ENCODE data around the gene TAF9.
"Not testable (repeated sequence)": the region's sequence is repeated elsewhere in the genome, so short reads cannot be mapped to it uniquely, and the experiment has no call there.

Gene TAF9, protein sequence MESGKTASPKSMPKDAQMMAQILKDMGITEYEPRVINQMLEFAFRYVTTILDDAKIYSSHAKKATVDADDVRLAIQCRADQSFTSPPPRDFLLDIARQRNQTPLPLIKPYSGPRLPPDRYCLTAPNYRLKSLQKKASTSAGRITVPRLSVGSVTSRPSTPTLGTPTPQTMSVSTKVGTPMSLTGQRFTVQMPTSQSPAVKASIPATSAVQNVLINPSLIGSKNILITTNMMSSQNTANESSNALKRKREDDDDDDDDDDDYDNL

DNA sequence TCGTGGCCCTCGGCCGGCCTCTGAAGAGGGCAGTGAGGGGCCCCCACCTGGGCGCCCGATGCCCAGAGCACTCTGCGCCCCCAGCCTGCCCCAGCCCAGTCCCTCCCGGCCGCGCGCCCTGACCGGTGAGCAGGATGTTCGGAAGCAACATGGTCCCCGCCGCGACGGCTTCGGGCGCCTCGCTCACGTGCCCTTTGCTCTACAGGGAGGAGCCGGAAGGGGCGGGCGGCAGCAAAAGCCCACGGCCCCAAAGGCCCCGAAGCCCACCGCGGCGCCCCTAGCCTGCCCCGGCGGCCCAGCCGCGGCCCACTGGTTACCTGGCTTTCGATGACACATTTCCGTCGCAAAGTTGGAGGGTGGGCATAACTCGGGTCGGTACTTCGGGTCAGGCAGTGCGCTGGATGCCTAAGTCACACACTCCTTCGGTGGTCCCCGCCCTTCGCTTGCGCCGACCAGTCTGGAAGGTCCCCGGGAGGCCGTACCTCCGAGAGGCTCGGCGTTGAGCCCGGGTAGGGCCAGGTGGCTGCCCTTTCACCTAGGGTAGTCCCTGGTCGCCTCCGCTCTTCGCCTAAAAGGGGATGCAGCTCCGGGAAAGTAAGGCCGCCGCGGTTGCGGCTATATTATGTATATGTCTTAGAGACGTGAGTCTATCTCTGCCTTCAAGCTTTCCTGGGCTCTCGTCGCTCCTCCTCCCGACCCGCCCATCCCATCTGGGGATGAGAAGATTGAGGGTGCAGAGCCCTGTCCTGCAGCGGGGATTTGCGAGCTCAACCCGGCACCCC, at the start of gene TAF9, which contains the start of the genes AK6 and RAD17:
Gene TAF9 (minus strand): TSS at position 181 of the 782 bp plus-strand sequence. CDS start 3,783 bp downstream, outside the sequence.
Gene AK6 (minus strand): TSS at position 181 of the 782 bp plus-strand sequence. CDS start 30 bp downstream, at position 151.
Gene RAD17 (plus strand): TSS at position 479 of the 782 bp plus-strand sequence. CDS start 2,391 bp downstream, outside the sequence.
- peak; percentile 92 for DNase-seq (ENCODE audit: low read depth)

DNA sequence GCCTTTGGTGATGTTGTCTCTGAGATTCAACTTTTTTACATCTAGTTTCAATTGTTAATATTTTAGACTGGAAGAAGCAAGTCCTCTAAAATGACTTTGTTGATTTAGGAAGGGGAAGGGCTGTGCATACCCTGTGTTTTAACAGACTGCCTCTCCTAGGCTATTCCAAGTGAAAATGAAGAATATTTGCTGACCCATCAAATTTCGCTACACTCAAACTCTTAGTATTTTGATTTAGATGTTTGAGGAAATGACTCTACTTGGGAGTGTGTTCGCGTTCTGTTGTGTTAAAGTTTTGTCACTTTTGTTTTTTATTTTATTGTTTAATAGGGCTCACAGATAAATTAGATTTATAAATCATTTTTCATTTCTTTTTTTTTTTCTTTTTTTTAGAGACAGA, 49.2 kb upstream of the TAF9 start:
- no peak for DNase-seq (ENCODE audit: low read depth)

DNA sequence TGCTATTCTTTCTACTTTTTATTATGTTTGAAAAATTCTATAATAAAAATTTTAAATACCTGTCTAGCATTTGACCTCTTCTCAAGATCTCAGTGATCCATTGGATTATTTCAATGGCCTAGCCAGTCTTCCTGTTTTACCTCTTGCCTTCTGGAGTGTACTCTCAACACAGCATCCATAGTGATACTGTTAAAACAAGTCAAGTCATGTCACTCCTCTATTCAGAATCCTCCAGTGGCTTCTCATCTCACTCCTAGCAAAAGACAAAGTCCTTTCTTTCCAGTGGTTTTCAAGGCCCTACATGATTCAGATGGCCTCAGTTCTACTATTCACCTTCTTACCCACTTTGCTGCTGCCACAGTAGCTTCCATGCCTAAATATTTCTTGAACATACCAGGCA, 47.4 kb upstream of the TAF9 start:
- DNase-seq (ENCODE audit: low read depth) = no peak

DNA sequence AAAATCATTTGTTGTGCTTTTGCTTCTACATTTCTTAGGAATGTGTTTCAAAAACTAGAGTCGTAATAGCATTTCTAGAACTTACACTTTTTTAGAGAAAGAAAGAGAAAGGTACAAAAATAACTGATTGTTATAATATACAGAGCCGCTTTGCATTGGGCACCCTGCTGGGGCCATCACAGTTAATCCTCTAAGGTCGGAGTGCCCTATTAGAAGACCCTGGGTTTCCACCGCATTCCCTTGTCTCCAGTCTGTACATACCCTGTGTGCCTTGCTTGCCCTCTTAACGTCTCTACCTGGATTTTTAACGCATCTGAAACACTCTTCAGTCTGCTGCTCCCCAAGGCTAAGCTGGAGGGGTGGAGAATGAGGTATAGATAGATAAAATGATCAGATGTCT, 46.9 kb upstream of the TAF9 start:
- no peak for DNase-seq (ENCODE audit: low read depth)

DNA sequence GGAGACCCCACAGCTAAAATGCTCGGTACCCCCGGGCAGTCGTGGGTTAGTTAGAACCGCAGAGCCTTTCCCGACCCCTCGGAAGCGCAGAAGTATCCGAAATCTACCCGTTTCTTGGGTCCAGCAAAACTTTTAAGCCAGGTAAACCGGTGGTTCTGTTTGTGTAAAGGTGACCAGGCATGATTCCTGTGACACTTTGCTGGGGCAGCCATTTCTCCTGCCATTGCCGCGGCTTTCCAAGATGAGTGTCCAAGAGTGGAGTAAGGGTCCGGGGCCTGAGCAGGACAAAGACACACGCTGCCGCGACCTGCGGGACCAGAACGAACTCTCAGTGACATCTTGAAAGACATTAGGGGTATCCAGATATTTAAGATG, 46.3 kb upstream of the TAF9 start:
- DNase-seq (ENCODE audit: low read depth) = no peak

DNA sequence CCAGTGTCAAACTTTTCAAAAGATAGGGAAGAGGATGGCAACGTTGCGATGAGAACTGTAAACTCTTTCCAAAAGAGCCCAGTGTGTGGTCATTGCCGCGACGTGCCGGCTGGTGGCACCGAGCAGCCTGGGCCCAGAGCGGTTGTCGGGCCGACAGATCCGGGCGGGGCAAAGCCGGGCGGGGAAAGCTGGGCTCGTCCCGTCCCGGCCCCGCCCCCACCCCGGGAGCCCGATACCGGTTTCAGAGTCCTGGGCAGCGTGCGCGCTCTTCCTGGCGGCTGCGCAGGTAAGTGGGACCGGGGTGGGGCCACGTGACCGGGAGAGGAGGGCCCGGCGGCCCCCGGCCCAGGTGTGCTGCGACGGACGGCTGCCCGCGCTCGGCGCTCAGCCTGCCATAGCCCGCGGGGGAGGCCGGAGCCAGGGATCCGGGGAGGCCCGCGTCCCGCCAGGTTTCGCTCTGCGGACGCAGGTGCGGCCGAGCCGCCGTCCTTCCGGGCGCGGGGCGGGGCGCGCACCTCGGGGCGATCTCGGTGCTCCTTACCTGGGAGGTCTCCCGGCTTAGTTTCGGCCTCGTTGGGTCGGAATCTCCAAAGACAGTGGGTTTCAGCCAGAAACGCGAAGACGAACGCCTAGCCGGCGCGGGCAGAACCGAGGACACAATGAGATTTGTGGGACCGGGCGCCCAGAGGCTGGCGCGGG, 45.7 kb upstream of the TAF9 start, which contains the start of gene MARVELD2:
Gene MARVELD2 (plus strand): TSS at position 232 of the 699 bp plus-strand sequence. CDS start 4,270 bp downstream, outside the sequence.
- peak; percentile 69 for DNase-seq (ENCODE audit: low read depth)

DNA sequence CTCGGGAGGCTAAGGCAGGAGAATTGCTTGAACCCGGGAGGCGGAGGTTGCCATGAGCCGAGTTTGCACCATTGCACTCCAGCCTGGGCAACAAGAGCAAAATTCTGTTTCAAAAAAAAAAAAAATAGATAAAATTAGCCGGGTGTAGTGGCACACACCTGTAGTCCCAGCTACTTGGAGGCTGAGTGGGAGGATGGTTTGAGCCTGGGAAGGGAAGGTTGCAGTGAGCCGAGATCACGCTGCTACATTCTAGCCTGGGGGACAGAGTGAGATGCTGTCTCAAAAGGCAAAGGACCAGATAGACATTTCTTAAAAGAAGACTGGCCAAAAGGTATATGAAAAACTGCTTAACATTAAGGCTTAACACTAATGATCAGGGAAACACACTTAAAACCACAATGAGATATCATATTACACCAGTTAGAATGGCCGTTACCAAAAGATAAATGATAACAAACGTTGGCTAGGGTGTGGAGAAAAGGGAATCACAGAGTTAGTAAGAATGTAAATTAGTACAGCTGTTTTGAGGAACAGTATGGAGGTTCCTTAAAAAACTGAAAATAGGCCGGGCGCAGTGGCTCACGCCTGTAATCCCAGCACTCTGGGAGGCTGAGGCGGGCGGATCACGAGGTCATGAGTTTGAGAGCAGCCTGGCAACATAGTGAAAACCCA, 35.5 kb upstream of the TAF9 start:
- no peak for DNase-seq (ENCODE audit: low read depth)

DNA sequence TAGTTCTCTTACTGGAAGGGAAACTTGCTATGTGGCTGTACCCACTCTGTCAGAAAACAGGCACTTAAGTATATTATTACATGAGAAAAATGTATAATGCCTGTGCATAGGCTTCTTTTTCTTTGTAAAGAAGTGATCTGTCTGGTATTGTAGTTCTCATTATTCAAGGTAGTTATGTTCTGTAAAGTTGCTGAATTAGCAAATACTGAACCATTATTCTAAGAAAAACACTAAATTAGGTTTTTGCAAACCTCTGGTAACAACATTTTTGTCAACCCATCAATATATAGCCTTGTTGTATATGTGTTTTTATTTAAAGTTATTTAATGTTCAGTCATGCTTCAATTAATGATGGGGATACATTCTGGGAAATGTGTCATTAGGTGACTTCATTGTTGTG, 9.1 kb upstream of the TAF9 start:
- DNase-seq (ENCODE audit: low read depth) = no peak

DNA sequence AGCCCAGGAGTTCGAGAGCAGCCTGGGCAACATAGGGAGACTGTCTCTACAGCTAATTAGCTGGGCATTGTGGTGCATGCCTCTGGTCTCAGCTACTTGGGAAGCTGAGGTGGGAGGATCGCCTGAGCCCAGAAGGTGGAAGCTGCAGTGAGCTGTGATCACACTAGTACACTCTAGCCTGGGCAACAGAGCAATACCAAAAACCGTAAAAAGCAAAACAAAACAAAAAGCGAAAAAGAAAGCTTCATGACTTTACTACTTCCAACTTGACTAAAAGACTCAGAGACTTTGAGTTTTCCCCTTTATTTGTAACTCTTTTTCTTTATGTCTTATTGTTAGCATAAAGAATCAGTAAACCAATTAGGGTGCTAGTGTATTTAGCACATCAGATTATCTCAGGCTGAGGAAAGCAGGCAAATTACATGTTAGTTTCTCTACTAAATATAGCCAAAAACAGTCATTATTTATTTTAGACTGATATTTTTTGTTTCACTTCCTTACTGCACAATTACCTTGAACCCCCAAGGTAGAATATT, 5.7 kb upstream of the TAF9 start:
- no peak for DNase-seq (ENCODE audit: low read depth)

DNA sequence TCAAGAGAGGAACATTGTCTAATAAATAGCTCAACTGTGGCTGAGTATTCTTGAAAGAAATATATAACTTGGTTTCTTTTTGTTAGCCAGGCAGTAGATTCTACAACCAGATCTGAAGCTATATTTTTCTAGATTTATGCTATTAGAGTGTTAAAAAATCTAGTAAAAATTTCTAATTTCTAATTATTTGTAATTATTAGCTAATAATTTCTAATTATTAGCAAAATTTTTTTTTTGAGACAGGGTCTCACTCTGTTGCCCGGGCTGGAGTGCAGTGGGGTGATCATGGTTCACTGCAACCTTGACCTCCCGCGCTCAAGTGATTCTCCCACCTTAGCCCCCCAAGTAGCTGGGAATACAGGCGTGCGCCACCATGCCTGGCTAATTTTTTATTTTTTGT, 3.1 kb upstream of the TAF9 start:
- no peak for DNase-seq (ENCODE audit: low read depth)

DNA sequence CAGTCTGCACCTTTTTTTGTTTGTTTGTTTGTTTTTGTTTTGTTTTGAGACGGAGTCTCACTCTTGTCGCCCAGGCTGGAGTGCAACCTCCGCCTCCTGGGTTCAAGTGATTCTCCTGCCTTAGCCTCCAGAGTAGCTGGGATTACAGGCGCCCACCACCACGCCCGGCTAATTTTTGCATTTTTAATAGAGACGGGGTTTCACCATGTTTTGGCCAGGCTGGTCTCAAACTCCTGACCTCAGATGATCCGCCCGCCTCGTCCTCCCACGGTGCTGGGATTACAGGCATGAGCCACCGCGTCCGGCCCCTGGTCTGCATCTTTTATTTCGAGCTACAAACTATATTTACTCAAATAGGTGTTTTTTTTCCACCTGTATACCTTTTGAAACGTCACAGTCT, 1.0 kb upstream of the TAF9 start:
- DNase-seq (ENCODE audit: low read depth) = not testable (repeated sequence)

DNA sequence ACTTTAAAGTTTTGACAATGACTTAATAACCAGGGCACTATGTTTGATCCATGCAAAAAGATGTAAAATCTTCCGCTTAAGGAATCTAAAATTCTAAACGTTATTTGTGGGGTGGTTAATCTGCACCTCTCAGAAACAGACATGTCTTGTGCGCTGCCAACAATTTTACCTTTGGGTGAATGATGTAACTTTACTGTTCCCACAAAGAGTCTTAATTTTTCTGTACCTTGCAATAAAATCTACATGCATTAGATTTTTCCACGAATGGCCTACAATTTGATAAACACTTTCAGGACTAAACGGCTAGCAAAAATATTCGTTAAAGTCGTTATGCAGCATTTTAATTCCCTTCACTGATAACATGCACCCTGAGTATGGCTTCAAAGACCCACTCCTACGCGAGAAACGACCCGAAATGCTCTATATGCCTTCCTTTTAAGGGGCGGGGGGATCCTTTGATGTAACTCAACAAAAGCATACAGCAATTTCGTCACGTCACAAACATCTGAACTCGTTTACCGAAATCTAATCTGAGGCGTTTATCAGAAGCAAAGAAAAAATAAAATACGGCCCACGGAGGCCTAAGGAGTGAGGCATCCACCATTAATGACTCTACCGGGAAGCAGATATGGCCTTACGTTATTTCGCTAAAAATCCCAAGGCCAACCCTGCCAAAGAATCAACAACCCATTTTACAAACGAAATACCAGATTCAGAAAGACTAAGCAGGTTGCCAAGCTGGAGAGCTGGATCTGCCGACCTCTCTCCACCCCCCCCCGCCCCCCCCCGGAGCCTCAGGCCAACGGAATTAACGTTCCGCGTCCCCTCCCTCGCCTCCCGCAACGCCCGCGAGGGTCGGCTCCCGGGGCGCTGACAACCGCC, 621 bp downstream of the TAF9 start:
- peak; percentile 3 for DNase-seq (ENCODE audit: low read depth)

DNA sequence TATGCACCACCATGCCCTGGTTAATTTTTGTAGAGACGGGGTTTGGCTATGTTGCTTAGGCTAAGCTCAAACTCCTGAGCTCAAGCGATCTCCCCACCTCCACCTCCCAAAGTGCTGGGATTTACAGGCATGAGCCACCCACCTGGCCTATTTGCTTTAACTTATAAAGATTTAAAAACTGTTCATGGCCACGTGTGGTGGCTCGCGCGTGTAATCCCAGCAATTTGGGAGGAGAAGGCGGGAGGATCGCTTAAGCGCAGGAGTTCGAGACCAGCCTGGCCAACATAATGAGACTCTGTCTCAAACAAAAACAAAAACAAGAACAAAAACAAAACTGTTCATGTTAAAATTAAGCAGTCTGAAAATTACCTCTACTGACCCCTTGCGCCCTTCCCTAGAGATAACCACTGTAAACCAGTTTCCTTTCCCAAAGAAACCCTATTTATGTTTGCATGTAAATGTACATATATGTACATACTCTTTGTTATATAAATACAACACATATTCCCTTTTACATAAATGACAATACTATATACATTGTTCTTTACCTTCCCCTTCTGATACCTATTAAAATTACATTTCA, 1.5 kb downstream of the TAF9 start:
- no peak for DNase-seq (ENCODE audit: low read depth)

DNA sequence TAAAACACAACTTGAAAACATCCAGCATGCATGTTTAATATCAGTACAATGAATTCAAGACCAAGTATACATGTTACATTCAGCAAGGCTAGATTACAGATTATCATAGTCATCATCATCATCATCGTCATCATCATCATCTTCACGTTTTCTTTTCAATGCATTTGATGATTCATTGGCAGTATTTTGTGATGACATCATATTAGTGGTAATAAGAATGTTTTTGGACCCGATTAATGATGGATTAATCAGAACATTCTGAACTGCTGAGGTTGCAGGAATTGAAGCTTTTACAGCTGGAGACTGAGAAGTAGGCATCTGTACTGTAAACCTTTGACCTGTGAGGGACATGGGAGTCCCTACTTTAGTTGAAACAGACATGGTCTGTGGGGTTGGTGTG, 4.5 kb downstream of the TAF9 start:
- DNase-seq (ENCODE audit: low read depth) = no peak

DNA sequence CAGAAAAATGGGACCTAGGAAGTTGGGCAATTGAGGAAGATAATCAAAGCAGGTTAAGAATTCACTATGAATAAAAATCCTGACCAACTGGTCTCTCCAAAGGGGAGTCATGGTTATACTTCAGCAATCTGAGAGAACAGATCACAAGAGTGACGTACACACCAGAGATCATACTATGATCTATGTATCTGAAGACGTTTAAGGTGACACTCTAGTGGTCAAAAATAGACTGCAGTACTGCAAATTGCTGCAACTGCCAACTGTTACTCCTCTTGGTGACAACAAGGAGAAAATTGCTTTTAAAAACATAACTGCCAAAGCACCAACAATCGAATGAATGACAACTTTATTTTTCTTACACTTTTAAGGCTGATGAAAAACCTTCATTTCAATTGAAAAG, 4.9 kb downstream of the TAF9 start:
- DNase-seq (ENCODE audit: low read depth) = peak; percentile 6

DNA sequence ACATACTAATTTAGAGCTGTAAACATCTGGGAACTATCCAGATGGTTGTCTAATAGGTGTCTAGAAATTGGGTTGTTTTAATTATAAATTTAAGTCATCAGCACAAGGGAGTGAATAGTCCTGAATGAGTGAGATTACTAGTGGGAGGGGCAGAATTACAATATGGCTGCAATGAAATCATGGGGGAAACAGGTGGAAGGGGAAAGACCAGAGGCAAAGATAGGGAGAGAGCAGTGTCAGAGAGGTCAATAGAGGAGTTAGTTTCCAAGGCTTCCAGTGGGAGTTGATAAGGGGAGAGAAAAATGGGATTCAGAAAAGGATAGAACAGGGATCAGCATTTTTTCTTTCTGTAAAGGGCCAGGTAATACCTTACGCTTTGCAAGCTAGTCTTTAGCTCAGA, 8.9 kb downstream of the TAF9 start:
- DNase-seq (ENCODE audit: low read depth) = no peak

DNA sequence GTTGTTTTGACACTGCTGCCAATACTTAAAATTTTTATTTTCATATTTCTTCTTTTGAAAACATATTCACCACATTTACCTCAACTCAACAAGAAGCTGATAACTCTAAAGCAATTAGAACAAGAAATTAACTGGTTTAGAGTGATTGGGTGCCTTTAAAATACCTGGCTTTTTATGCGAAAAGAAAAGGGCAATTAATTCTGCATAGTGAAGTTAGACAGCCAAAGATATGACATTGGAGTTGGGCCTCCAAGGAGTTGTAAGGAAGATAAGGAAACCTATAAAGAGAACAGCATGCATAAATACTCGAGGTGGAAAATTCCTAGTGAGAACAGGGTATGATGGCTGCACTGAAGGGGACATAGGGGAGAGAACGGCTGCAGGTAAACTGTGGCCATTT, 9.6 kb downstream of the TAF9 start:
- DNase-seq (ENCODE audit: low read depth) = no peak

DNA sequence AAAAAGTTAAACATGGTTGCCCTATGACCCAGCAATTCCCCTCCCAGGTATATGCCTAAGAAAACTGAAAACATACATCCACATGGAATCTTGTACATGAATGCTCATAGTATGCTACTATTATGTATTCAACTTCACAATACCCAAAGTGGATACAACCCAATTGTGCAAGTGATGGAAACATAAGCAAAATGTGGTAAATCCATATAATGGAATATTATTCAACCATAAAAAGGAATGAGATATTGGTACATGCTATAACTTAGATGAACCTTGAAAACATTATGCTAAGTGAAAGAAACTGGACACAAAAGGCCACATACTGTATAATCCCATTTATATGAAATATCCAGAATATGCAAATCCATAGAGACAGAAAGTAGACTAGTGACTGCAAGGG, 18.7 kb downstream of the TAF9 start:
- no peak for DNase-seq (ENCODE audit: low read depth)

DNA sequence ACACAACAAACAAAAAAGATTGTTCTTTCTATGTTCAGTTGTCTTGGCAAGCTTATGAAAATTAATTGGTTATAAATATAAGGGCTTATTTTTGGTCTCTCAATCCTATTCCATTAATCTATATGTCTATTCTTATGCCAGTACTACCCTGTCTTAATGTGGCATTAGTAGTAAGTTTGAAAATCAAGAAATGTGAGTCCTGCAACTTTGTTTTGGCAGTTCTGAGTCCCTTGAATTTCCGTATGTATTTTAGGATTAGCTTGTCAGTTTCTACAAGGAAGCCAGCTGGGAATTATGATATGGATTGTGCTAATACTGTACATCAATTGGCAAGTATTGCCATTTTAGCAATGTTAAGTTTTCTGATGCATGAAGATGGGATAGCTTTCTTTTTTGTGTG, 26.2 kb downstream of the TAF9 start:
- no peak for DNase-seq (ENCODE audit: low read depth)

DNA sequence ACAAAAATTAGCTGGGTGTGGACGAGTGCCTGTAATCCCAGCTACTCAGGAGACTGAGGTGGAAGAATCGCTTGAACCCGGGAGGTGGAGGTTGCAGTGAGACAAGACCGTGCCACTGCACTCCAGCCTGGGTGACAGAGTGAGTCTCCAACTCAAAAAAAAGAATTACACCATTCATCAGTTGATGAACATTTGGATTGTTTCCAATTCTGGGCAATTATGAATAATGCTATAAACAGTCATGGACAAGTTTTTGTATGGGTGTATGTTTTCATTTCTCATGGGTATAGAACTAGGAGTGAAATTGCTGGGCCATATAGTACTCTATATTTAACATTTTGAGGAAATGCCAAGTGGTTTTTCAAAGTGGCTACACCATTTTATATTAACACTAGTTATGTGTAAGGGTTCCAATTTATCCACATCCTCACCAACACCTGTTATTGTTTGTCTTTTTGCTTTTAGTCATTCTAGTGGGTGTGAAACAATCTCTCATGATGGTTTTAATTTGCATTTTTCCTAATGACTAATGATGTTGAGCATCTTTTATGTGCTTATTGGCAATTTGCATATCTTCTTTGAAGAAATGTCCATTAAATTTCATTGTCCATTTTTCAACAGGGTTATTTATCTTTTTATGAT, 27.7 kb downstream of the TAF9 start:
- peak; percentile 23 for DNase-seq (ENCODE audit: low read depth)
